Fibroblast of skin of left quadriceps (primary cell): ENCODE data around the gene BCOR.

Experiments
- DNase-seq, 2 experiments: peaks; one replicate each; pipeline ENCODE4 v3.0.0-alpha.2; 2013; ENCODE audit warnings: low read depth in 2 of 2

The BCOR gene

DNA sequence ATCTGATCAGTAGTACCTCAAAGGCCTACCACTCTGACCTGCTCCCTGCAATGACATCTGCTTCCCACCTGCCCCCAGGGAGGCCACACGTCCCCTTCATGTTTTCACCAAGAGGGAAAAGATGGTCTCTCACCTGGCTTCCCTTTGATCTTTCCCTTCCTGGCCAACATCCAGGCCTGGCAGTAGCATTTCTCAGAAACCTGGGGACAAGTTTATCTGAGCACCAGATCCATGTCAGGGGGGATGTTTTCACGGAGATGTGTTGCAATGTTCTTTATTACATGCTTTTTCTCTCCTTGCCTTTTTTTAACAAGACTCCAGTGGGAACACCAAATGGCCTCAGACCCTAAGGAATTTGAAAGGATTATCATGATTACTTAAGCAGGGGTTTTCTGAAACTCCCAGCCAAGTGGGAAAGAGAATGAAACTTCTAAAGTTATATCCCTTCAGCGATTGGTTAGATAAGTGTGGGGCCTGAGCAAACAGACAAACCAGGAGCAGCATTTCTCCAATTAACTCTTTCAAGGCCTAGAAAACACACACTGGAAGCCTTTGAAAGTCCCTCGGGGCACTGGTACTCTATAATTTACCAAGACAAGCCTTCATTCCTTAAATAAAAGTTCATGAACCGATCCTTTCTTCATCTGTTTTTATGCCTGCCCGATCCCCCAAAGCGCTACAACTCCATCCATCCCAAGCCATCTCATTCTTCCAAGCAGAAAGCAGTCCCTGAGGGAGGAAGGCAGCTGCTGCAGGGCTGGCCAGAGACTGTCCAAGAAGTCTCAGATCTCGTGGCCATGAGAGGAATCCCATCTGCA lies 94.1 kb downstream of the BCOR start:
- DNase-seq = no peak

DNA sequence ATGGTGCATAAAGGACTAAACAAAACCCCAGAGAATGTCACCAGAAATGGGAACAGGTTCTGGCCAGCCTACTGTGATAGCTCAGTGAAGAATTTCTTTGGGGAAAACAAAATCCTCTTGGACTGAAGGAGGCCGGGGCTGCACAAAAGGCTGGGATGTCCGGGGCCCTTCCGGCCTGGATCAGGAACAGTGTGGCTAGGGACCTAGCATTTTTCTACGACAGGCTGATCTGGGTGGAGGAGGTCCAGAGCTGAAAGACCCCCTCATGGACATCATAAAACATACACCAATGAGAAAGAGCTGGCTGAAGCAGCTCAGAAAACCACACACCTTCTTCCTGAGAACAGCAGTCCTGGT lies 94.7 kb downstream of the BCOR start:
- no peak for DNase-seq
